Measurements from ENCODE around the gene SIMC1. TPM values are rescaled to one million over a fixed set of nuclear protein-coding genes. Genes with fewer than 3 reads are reported as not detected.
A peak's percentile ranks its signal among the peaks of the same experiment; 100 is the strongest.

Gene SIMC1
- polyA plus RNA-seq, 1 donor = 20.5 TPM

DNA sequence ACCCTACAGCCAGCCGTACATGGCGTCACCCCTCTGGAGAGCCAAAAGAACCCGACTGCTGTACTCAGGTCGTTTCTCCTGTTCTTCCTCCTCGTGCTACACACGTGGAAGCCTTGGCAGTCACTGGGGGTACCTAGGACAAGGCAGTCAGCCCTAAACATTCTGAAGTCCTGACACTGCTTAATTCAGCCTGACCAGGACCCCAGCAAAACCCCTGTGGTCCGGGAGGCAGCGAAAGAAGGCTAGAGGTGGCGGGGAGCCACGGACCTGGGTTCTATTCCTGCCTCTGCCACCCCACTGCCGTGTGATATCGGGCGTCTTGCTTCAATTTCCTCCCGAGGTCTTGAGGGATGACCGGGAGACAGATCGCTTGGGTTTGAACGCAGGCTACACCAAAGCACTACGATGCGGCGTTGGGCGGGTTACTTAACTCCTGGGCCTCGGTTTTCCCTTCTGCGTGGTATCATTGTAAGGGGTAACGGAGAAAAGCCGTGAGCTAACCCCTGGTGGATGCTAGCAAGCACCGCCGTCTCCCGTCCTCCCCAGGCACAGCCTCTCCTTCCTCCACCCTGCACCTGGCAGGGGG lies 126.6 kb downstream of the SIMC1 start:
- no peak for DNase-seq

DNA sequence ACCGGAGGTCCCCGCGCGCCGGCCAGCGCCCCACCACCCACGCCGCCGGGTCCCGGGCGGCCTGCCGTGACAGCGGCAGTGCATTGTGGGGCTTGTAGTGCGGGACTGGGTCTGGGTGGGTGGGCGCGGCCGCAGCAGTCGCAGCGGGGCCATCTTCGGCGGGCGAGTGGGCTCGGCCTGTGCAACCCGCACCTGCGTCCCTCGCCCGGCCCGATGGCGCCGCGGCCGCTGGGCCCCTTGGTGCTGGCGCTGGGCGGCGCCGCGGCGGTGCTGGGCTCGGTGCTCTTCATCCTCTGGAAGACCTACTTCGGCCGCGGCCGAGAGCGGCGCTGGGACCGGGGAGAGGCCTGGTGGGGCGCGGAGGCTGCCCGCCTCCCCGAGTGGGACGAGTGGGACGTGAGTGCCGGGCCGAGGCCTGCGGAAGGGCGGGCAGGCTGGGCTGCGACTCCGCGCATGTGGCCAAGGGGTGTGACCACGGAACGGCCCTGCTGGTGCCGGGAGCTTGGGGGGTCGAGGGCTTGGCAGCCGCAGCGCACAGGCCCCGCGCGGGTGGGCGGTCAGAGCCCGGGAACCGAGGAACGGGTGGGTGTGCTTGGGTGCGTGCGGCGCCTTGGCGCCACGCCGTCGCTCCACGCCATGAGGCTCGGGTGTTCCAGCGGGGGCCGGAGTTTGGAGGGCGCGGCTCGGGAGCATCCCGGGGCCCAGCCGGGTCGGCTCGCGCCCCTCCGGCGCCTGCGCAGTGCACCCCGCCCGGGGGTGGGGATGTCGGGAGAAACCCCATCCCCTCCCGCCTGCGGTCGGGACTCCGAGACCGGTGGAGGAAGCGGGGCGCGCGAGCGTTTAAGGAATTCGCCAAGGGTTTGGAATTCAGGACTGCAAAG lies 127.4 kb downstream of the SIMC1 start, which contains the start of gene ARL10:
ARL10 (plus strand) TSS at position 137 of the 881 bp plus-strand sequence; CDS start at position 214, 77 bp downstream.
- peak; percentile 29 for DNase-seq

DNA sequence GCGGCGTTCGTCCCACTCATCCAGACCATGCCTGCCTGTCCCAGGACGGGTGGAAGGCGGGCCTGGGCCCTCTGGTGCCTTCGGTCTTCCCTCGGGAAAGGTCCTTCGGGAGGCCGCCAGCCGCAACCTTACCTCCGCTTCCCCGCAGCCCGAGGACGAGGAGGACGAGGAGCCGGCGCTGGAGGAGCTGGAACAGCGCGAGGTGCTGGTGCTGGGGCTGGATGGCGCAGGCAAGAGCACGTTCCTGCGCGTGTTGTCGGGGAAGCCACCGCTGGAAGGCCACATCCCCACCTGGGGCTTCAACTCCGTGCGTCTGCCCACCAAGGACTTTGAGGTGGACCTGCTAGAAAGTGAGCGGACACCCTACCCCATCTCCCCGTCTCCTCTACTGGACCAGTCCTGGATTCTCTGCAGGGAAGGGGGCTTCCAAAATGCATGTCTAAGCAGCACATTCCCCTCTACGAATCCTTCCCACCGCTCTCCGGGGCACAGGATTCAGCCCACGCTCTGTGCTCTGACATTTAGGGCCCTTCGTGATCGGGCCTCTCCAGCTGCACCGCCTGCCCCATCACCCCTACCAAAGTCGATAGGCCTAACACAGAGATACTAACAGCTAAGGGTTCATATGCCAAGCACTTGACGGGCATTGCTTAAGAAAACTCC lies 128.1 kb downstream of the SIMC1 start:
- no peak for DNase-seq

DNA sequence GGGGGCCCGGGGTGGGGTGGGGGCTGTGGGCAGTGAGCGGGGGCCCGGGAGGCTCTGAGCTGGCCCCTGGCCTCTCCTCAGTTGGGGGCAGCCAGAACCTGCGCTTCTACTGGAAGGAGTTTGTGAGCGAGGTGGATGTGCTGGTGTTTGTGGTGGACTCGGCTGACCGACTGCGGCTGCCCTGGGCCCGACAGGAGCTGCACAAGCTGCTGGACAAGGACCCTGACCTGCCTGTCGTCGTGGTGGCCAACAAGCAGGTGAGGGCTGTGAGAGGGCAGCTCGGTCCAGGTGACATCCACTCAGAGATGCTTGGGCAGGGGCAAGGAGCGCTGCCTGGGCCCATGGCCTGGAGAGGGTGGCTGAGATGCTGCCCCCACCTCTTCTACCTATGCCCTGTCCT lies 130.5 kb downstream of the SIMC1 start:
- no peak for DNase-seq

DNA sequence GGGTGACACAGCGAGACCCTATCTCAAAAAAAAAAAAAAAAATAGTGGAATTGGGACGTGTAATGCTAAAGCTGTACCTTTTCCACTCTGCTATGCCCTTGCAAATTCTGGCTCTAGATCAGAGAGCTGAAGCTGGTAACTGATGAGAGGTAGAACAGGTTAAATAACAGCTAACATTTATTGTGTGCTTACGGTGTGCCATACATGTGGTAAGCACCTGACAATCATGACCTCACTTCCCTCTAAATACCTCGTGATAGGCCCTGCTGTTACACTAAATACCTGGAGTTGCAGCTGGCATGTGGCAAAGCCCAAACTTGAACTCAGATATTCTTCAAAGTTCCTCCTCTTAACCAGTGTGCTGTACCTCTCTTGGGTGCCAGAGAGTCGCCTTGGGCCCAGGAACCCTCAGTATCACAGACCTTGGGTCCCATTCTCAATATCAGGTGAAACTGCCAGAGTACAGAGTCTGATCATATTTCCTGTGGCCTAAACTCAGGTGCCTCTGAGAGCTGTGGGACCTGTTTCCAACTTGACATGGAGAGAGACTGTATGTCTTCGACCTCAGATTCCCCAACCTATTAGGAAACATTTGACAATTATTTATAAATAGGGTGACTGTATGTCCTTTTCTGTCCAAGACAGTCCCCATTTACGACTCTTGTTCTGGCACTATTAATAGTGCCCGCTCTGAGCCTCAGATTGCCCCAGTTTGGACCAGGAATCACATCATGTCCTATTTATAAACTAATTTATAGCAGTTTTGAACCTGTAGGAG lies 131.9 kb downstream of the SIMC1 start:
- no peak for DNase-seq

DNA sequence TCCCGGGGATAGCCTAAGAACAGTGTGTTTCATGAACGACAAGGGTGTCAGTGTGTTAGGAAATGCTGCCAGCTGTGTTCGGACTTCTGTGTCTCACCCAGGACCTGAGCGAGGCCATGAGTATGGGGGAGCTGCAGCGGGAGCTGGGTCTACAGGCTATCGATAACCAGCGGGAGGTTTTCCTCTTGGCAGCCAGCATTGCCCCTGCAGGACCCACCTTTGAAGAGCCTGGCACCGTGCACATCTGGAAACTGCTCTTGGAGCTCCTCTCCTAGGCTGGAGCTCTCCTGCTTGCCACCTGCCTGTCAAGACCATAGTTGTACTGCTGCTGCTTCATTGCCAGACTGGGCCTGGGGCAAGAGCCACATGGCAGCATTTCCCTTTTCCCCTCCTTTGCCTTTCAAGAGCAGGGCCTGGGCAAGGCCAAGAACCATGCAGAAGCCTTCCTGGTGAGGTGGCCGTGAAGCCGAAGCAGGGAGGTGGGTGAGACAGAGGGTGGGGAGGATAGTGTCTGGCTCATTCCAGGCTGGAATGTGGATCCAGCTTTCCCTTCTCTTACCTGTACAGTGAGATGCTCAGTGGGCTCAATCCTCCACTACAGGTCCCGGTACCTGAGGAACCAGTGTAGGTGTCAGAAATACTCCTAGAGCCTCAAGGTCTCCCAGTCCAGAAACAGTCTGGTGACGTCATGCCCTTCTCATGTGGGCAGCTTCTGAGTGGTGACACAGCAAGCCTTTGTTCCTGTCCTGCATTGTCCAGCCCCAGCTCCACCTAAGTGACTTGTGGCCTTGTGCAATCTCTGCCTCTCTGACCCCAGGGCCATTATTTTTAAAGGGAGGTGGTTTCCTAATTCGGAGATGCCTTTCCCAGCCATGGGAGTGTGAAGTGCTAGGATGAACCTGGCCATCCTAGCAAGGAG lies 133.7 kb downstream of the SIMC1 start:
- DNase-seq = no peak

DNA sequence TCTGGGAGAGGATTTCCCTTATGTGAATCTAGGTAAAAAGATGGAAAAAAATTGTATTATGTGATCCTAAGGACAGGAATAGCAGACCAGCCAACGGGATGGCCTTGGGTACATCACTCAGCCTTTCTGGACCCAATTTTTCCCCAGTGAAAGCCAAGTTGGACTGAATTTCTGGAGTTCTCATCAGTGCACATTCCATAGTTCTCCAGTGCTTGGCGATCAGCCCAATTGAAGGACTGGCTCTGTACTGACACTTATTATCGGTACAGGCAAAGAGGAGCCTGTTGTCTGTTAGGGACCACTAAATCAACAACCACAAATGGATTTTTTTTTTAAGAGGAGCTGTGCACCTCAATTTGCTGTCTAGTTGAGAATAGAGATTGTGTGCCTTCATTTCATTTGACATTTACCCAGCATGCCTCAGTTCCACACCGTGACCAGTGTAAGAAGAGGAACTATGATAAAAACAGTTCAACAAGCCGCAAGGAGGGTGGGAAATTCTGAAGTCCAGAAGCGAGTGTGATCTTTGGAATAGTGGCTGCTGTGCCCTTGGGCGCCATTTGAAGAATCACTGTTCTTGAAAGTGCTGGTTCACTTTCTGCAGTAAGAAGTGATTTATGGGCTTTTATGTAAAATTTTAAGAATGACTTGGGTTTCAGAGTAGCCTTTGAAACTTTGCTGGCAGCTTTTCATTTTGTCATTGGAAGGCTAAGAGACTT lies 135.0 kb downstream of the SIMC1 start:
- DNase-seq = no peak

DNA sequence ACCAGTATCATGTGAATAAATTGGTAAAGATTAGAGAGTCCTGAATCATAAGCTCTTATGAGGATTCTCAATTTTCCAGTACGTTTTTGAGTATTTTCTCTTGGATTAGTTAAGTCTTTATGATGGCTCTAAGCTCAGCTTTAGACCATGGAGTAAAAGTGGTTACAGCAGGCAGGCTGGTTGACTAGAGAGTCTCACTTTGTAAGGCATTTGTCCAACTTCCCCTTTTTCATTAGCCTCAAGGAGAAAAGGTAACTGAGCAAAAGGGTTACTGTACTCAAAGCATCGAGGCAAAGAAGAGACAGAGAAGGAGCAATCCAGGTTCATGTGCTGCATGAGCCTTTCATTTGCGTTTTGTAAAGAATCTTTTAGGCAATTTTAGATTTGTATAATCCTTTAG lies 141.7 kb downstream of the SIMC1 start:
- no peak for DNase-seq

DNA sequence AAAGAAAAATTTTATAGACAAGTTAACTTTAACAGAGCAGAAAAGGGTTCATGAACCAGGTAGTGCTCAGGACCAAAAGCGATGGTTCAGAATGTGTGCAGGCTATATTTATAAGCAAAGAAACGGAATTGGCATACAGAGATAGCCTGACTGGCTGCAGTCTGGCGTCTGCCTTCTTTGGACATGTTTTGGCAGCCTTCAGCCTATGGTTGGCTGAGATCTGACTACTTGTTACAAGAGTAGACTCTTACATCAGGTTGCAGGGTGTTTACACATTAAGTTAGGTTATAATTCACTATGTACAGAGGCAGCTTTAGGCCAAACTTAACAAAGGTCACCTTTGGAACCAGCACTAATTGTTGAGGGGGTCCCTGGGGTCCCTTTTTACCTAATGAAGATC lies 143.2 kb downstream of the SIMC1 start:
- no peak for DNase-seq

DNA sequence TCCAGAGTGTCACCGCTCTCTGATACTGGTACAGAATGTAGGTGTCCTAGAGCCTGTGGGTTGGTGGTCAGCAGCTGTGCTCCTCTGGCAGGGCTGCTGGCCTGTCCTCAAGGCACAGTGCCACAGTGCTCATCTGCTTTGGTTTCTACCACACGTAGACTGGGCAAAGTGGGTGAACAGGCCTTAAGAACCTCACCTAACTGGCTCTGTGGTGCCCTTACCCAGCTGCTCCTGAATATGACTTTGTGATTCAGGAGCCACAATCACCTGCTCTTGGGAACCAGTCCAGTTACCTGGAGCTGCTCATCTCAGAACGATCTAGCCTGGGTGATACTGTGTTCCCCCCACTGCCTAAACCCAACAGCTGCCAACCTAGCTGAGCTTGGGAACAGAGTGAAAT lies 143.8 kb downstream of the SIMC1 start:
- DNase-seq = no peak

DNA sequence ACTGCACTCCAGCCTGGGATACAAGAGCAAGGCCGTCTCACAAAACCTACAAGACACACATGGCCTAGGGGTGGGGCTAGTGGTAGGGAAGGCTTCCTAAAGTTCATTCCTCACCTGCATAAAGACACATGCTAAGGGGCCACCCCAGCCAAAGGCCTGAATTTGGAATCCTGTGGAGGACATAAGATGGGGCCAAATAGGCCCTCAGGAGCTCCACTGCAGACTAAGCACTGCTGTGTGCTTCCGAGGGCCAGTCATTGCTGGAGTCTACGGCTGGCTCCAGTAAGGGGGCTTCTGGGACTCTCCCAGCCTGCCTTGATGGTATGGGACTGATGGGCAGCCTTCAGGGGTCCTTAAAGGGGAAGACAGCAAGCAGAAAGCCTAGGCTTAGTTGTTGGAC lies 144.5 kb downstream of the SIMC1 start:
- DNase-seq = no peak

DNA sequence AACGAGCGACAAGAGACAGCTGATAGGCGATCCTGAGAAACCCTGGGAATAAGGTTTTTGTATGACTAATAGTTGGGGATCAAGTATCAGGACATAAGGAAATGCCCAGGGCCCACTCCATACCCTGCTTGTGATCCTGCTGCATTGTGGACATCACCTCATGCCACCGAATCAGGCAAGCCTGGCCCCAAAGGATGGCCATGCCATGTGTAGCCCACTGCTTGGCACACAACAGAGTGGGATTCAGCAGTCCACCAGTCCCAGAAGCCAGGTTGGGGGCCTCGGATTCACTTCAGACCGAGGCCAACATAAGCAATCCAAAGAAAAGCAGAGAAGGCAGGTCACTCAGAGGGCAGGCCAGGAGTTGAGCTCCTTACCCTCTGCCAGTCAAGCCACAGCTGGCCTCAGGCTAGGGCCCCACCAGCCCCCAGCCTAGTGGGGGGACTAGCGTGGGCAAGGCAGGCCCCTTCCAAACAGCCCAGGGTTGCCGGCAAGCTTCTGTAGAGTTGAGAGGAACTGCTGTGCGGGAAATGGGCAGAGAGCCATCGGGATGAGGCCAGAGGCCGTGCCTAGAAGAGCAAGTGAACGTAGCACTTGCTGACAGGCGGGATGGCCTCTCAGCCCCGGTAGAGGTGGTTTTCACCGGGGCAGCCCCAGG lies 145.2 kb downstream of the SIMC1 start:
- no peak for DNase-seq

DNA sequence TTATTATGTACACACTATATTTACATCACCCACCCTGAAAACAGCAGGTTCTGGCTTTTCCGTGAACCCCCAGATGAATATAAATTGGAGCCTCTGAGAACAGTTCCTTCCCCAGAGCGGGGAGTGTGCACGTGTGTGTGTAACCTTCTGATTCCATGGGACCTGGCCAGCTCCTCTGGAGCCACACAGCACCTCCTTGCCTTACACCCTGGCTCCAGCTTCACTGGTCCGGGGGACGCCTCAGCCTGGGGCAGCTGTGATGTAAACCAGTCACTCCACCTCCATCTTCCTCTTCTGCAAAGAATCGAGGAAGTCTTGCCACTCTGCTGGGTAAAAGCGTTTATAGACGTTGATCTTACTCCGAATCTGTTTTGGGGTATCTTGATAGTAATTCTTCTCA lies 145.7 kb downstream of the SIMC1 start:
- no peak for DNase-seq

DNA sequence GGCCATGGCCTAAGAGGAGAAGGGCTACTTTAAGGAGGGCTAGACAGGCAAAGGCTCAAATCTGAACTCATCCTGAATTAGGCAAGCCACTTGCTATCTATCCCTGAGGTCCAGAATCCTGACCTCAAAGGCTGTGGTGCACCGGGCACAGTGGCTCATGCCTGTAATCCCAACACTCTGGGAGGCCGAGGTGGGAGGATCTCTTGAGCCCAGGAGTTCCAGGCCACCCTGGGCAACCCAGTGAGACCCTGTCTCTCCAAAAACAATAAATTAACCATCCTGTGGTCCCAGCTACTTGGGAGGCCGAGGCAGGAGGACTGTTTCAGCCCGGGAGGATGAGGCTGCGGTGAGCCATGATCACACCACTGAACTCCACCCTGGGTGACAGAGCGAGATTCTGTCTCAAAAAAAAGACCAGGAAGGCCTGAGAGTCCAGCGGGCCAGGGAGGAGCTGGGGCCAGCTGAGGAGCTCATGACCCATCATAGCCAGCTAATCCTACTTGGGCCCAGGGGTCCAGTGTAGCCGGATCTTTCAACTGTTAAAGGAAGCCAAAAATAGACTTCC lies 146.2 kb downstream of the SIMC1 start:
- DNase-seq = no peak

DNA sequence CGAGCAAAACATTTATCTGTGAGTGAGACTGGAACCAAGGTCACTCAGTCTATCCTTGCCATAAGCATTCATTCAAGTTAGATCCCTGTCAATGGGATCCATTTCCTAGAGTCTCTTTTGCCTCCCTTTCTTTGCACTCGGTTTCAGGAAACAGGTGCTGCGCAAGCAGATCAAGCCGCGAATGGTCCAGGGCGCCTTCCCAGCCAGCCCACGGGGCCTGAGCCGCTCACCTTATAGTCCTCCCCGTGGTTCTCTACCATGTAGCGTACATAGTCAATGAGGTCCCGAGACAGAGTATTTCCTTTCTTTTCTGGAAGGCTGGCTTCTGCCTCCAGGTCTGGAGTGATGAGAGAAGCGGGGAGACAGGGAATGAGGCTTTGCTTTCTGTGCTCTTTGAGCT lies 146.8 kb downstream of the SIMC1 start:
- no peak for DNase-seq

DNA sequence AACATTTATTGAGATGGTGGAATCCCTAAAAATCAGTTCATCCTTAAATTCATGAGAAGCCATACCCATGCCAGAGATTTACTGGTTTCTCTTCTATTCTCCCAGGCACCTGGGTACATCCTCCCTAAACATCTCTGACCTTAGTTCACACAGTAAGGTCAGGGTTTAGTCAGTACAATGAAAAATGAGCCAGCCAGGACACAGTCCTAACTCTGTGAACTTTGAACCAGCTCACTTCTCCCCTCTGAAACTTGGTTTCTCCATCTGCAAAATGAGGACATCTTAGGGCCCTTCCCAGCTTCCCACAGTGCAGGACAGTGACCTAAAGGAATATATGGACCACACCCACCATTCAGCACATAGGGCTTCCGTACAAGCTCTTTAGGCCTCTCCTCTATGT lies 148.3 kb downstream of the SIMC1 start:
- DNase-seq = no peak

DNA sequence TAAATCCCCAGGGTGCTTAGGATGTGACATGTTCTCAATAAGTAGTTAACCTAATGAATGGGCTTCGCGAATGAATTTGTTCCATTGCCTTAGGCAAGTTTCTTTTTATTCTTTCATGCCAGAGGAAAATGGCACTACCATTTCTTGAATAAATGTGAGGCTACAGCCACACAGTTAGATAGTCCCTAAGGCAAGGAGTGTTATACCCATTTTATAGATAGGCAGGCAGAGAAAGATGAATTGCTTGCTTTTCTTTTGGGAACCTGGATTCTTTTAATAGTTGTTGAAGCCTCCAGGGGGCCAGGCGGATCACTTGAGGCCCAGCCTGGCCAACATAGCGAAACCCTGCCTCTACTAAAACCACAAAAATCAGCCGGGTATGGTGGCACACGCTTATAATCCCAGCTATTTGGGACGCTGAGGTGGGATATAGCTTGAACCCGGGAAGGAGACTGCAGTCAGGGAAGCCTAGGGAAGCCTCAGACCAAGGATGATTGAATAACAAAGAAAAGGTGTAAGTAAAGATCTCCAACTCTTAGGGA lies 149.2 kb downstream of the SIMC1 start:
- no peak for DNase-seq

DNA sequence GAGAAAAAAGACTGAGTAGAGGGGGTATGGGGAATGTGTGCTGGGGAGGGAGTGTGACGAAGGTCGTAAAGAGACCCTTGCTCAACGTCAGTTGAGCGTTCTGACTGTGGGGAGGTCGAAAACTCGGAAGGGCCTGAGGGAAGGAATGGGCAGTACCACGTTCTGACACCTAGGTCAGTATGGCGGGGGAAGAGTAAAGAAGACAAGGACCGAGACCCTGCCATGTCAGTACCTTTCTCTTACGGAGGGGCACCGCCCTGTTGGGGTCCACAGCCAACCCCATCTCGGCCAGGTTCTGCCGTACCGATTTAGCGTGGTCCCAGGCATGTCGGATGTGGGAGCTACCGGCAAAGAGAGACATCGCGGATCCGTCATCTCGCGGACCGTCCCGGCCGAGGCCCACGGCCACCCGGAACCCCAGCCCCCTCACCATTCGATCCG lies 149.8 kb downstream of the SIMC1 start:
- no peak for DNase-seq

DNA sequence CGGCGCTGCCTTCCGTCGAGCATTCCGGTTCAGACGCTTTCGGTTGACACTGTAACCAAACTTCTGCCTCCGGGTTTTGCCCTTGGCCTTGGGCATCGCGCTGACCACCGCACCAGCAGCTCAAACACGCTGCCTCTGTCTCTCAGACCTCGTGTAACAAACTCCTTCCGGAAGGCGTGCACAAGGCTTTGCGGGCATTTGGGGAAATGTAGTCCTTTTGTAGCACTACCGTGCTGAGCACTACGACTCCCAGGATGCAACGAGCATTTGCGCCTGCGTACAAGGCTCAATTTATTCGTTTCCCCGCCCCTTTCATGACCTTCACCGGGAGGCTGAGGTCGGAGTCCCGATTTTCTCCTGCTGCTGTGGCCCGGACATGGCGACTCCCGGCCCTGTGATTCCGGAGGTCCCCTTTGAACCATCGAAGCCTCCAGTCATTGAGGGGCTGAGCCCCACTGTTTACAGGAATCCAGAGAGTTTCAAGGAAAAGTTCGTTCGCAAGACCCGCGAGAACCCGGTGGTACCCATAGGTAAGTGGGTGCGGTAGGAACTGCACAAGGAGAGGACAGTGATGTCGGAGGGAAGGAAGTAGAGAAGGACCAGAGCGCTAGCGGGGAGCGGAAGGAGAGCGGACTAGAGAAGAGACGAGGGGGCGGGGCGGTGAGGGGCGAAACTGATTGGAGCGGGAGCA lies 150.4 kb downstream of the SIMC1 start, which contains the start of the genes HIGD2A and NOP16:
HIGD2A (plus strand) TSS at position 308 of the 691 bp plus-strand sequence; CDS start at position 377, 69 bp downstream.
NOP16 (minus strand) TSS at position 155 of the 691 bp plus-strand sequence; CDS start at position 96, 59 bp downstream.
- peak; percentile 99 for DNase-seq
